Endothelial cell (in vitro differentiated cells): ENCODE data around the gene HCST. TPM values are rescaled to one million over a fixed set of nuclear protein-coding genes. Genes with fewer than 3 reads are reported as not detected.
"Not testable (repeated sequence)": the region's sequence is repeated elsewhere in the genome, so short reads cannot be mapped to it uniquely, and the experiment has no call there.

ENCODE experiments used
- DNase-seq: peaks from one replicate; pipeline ENCODE4 v3.0.0; 2021; ENCODE audit warnings: low spot score
- H3K27ac Mint-ChIP-seq: one replicate; pipeline ENCODE4 v1.8.0; 2021; ENCODE audit warnings: mixed read lengths, inconsistent platforms; ENCODE audit not compliant: unreplicated experiment
- H3K27me3 Mint-ChIP-seq: one replicate; pipeline ENCODE4 v1.8.0; 2021; ENCODE audit warnings: mild to moderate bottlenecking, moderate library complexity, mixed read lengths, inconsistent platforms; ENCODE audit not compliant: unreplicated experiment
- H3K36me3 Mint-ChIP-seq: one replicate; pipeline ENCODE4 v1.8.0; 2021; ENCODE audit warnings: mild to moderate bottlenecking, low read depth, mixed read lengths, inconsistent platforms; ENCODE audit not compliant: unreplicated experiment
- H3K4me1 Mint-ChIP-seq: one replicate; pipeline ENCODE4 v1.8.0; 2021; ENCODE audit warnings: mild to moderate bottlenecking, mixed read lengths, inconsistent platforms; ENCODE audit not compliant: unreplicated experiment
- H3K4me3 Mint-ChIP-seq: one replicate; pipeline ENCODE4 v1.8.0; 2021; ENCODE audit warnings: mild to moderate bottlenecking, mixed read lengths, inconsistent platforms; ENCODE audit not compliant: unreplicated experiment
- H3K9me3 Mint-ChIP-seq: one replicate; pipeline ENCODE4 v1.8.0; 2021; ENCODE audit warnings: mixed read lengths, inconsistent platforms; ENCODE audit not compliant: unreplicated experiment
- total RNA-seq: library from RNA; stranded (reverse); fragmentation: NEBNext Ultra II Directional; extraction: Animal tissue kit (Norgen Biotek cat#: 25700); gene quantifications from one replicate; pipeline ENCODE4 v1.2.1, GENCODE V29; 2021; ENCODE audit not compliant: unreplicated experiment
- TF ChIP-seq, protein P1 (sequence below): fragments of 200-600 bp; sonication (generic); IDR thresholded peaks from one replicate; pipeline ENCODE4 v1.5.0; 2021; ENCODE audit warnings: antibody characterized with exemption; ENCODE audit not compliant: unreplicated experiment

Gene HCST
- total RNA-seq, 1 donor from 2014 or later: 0.95 TPM

DNA sequence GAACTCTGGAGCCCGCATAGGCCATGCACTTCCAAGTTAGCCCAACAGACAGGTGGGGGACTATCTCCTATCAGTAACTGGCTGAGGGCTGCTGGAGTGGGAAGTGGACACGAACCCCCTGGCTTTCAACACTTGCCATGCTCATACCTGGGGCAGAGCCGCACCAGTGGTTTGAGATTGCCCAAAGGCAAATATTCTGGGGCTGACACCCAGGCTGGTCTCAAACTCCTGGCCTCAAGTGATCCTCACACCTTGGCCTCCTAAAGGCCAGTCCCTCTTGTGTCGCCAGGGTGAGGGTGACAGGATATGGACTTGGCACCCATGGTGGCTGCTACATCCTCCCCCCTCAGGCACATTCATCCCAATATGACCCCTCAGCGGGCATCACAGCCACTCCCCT lies 15.1 kb upstream of the HCST start:
- TF ChIP-seq, protein P1, sequence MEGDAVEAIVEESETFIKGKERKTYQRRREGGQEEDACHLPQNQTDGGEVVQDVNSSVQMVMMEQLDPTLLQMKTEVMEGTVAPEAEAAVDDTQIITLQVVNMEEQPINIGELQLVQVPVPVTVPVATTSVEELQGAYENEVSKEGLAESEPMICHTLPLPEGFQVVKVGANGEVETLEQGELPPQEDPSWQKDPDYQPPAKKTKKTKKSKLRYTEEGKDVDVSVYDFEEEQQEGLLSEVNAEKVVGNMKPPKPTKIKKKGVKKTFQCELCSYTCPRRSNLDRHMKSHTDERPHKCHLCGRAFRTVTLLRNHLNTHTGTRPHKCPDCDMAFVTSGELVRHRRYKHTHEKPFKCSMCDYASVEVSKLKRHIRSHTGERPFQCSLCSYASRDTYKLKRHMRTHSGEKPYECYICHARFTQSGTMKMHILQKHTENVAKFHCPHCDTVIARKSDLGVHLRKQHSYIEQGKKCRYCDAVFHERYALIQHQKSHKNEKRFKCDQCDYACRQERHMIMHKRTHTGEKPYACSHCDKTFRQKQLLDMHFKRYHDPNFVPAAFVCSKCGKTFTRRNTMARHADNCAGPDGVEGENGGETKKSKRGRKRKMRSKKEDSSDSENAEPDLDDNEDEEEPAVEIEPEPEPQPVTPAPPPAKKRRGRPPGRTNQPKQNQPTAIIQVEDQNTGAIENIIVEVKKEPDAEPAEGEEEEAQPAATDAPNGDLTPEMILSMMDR: no peak
- Mint-ChIP-seq H3K9me3 (no peaks in the 10 kb centered on the region), H3K4me3 (no peak overlapping the region), H3K4me1 (no peaks in the 10 kb centered on the region), H3K36me3 (peaks cover 30% of the 10 kb centered on the region), H3K27me3 (no peaks in the 10 kb centered on the region), H3K27ac (no peak overlapping the region)
- DNase-seq: no peak

DNA sequence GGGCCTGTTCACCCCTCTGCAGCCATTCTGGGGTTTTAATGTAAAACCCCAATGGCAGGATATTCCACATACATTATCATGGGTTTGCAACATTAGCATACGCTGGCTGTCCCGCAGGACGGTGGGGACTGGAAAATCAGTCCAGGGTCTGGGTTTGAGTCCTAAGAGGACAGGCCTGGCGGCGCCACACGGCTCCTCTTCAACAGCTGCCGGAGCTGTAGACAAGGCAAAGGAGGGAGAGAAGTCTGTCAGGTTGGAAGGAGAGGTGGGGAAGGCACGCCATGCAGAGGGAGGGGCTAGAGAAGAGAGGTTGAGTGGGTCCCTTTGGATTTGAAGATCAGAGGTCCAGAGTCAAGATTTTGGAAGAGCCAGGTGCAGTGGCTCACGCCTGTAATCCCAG lies 13.9 kb upstream of the HCST start:
- Mint-ChIP-seq H3K9me3 (no peaks in the 10 kb centered on the region), H3K4me1 (no peaks in the 10 kb centered on the region), H3K27me3 (no peaks in the 10 kb centered on the region), H3K27ac (peak overlapping the region; percentile 27), H3K4me3 (peak overlapping the region; percentile 58), H3K36me3 (peaks cover 30% of the 10 kb centered on the region)
- DNase-seq: no peak
- TF ChIP-seq, protein P1: no peak

DNA sequence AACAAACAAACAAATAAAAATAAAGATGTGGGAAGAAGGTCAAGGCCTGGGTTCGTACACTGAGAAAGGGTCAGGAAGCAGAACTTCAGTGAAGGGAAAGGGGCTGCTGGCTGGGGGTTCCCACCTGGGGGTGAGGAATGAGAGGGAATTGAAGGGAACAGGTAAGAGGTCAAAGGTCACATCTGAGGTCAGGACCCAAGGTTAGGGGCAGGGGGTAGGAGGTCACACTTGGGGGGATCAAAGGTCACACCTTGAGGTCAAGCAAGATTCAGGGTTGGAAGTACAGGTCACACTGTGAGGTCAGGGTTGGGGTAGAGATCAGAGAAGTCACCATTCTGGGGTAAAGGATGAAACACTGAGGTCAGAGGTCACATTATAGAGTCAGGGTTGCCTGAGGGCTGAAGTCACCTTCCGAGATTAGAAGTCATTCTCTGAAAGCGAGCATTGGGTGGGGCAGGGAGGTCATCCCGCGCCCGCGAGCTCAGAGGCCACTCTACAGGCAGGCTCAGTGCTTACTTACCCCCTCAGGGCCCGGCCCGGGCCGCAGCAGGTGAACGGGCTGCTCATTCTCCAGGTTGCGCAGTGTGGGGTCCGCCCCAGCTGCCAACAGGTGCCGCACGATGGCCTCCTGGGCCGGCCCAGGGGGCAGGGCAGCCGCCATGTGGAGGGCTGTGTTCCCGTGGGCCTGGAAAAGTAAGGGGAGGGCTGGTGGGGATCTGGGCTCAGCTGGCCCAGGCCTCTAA lies 12.8 kb upstream of the HCST start:
- H3K4me3 Mint-ChIP-seq: peak overlapping the region; percentile 82
- no peaks in the 10 kb centered on the region for H3K4me1 Mint-ChIP-seq
- H3K36me3 Mint-ChIP-seq: peaks cover 30% of the 10 kb centered on the region
- TF ChIP-seq, protein P1: no peak
- H3K27ac Mint-ChIP-seq: no peak overlapping the region
- no peaks in the 10 kb centered on the region for H3K9me3 Mint-ChIP-seq
- no peaks in the 10 kb centered on the region for H3K27me3 Mint-ChIP-seq
- no peak for DNase-seq

- Mint-ChIP-seq H3K27me3 (no peaks in the 10 kb centered on the region), H3K4me3 (peak overlapping the region; percentile 62), H3K4me1 (no peaks in the 10 kb centered on the region), H3K36me3 (peaks cover 30% of the 10 kb centered on the region), H3K27ac (no peak overlapping the region), H3K9me3 (no peaks in the 10 kb centered on the region)
- DNase-seq: no peak
- TF ChIP-seq, protein P1: no peak
These were observed 12.1 kb upstream of the HCST start for GRCh38 chr19:35890113-35890650.

DNA sequence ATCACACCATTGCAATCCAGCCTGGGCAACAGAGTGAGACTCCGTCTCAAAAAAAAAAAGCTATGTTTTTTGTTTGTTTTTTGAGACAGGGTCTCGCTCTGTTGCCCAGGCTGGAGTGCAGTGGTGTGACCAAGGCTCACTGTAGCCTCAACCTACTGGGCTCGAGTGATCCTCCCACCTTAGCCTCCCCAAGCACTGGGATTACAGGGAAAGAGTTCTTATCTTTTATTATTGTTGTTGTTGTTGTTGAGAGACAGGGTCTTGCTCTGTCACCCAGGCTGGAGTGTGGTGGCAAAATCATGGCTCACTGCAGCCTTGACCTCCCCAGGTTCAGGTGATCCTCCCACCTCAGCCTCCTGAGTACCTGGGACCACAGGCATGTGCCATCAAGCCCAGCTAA lies 10.5 kb upstream of the HCST start:
- H3K27ac Mint-ChIP-seq, DNase-seq, H3K4me1 Mint-ChIP-seq, H3K9me3 Mint-ChIP-seq, H3K4me3 Mint-ChIP-seq, H3K27me3 Mint-ChIP-seq: not testable (repeated sequence)
- H3K36me3 Mint-ChIP-seq: peaks cover 34% of the 10 kb centered on the region
